ENCODE results near the gene DHX9. TPM values are rescaled to one million over a fixed set of nuclear protein-coding genes. Genes with fewer than 3 reads are reported as not detected.
A peak's percentile ranks its signal among the peaks of the same experiment; 100 is the strongest.

DHX9 gene
- total and polyA plus RNA-seq, 2 of the 13 experiments (the other 11 are each of a cell fraction or from before 2014, with no cell fraction given) = 84.8 to 211 TPM

DNA sequence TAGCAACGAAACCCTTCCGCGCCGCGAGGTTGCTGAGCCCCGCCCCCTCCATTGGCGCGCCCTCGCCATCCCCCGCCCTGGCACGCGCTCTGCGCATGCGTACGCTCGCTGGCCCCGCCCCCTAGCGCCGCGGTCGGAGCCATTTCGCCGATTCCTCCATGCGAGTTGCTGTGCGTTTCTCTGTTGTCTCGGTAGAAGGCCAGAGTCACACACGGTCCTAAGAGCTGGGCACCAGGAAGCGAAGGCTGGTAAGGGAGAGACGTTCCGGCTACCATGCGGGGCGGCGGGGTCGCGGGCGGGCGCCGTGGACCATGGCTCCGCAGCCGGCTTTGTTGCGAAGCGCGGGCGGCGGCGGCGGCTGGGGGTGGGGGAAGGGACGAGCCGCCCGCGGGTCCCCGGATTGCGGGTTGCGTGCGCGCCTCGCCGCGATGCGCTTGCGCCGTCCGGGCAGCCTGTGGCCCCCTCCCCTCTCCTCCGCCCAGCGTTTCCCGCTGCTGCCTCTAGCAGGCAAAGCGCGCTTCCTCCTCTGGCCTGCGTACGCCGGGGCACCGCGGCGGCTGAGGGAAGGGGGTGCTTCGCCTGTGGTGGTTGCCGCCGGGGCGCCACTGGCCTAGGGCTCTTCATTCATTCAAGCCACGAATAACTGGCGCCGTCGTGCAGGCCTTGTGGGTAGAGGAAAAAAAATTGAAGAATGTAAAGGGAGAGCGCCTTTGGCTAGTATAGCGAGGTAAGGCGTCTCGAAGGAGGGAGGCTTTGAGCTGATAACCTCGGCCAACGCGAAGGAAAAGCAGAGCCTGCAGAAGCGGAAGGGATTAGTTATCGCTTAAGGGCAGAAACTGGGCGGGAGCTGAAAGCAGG lies at the start of gene DHX9 (continued):
- TF ChIP-seq NCOA5 (CRISPR knock-in tag; IDR thresholded peaks at IDR 0.05) (no peak), ZNF749 (CRISPR knock-in tag; IDR thresholded peaks at IDR 0.05; ENCODE audit: borderline replicate concordance) (peak; percentile 39; the same call in 1 of the 2 replicates), CCDC6 (CRISPR knock-in tag; IDR thresholded peaks at IDR 0.05) (peak; percentile 67; the same call in 1 of the 2 replicates), HES4 (CRISPR knock-in tag; IDR thresholded peaks at IDR 0.05; ENCODE audit: borderline replicate concordance) (no peak), ZNF33B (CRISPR knock-in tag; IDR thresholded peaks at IDR 0.05) (peak; percentile 42; the same call in 1 of the 2 replicates), HINFP (CRISPR knock-in tag; IDR thresholded peaks at IDR 0.05; ENCODE audit: low read depth) (peak; percentile 59; the same call in 1 of the 2 replicates), ZNF572 (CRISPR knock-in tag; IDR thresholded peaks at IDR 0.05) (peak; percentile 67; the same call in 1 of the 2 replicates), ZNF496 (CRISPR knock-in tag; IDR thresholded peaks at IDR 0.05; ENCODE audit: insufficient replicate concordance) (no peak), NFYB (CRISPR knock-in tag; IDR thresholded peaks at IDR 0.05) (no peak), ZNF589 (CRISPR knock-in tag; conservative IDR thresholded peaks at IDR 0.05) (peak; percentile 72; the same call in 1 of the 2 replicates), CERS6 (CRISPR knock-in tag; IDR thresholded peaks at IDR 0.05) (no peak), CREB1 (IDR thresholded peaks at IDR 0.05) (no peak), CREB1 (CRISPR knock-in tag; IDR thresholded peaks at IDR 0.05) (no peak), SIX4 (CRISPR knock-in tag; IDR thresholded peaks at IDR 0.05) (no peak), ZNF441 (CRISPR knock-in tag; IDR thresholded peaks at IDR 0.05; ENCODE audit: borderline replicate concordance) (no peak), ZNF263 (CRISPR knock-in tag; IDR thresholded peaks at IDR 0.05) (0 out of 2 replicates have a peak, but pooled peaks have one; percentile 17), SNAI1 (CRISPR knock-in tag; IDR thresholded peaks at IDR 0.05; ENCODE audit: borderline replicate concordance) (peak; percentile 44; the same call in 1 of the 2 replicates), KDM1A (CRISPR knock-in tag; IDR thresholded peaks at IDR 0.05) (no peak), ZNF234 (CRISPR knock-in tag; conservative IDR thresholded peaks at IDR 0.05) (0 out of 2 replicates have a peak, but pooled peaks have one; percentile 26), KDM5B (CRISPR knock-in tag; IDR thresholded peaks at IDR 0.05; ENCODE audit: borderline replicate concordance) (peak; percentile 89), TCF7 (IDR thresholded peaks at IDR 0.05; ENCODE audit: low read depth) (no peak), ZNF891 (CRISPR knock-in tag; IDR thresholded peaks at IDR 0.05) (peak; percentile 70; the same call in 1 of the 2 replicates), REL (CRISPR knock-in tag; conservative IDR thresholded peaks at IDR 0.05) (peak; percentile 79; the same call in 1 of the 2 replicates), RORA (CRISPR knock-in tag; IDR thresholded peaks at IDR 0.05) (no peak), ASH2L (IDR thresholded peaks at IDR 0.05; ENCODE audit: insufficient read length, low read depth, low read length) (peak; percentile 97), ZSCAN25 (CRISPR knock-in tag; IDR thresholded peaks at IDR 0.05) (peak; percentile 58; the same call in 1 of the 2 replicates)
- TF ChIP-seq, protein P1, sequence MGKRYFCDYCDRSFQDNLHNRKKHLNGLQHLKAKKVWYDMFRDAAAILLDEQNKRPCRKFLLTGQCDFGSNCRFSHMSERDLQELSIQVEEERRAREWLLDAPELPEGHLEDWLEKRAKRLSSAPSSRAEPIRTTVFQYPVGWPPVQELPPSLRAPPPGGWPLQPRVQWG (CRISPR knock-in tag; IDR thresholded peaks at IDR 0.05; ENCODE audit: borderline replicate concordance, low read depth) = no peak
